Measurements from ENCODE around the gene HDGFL3.

DNA sequence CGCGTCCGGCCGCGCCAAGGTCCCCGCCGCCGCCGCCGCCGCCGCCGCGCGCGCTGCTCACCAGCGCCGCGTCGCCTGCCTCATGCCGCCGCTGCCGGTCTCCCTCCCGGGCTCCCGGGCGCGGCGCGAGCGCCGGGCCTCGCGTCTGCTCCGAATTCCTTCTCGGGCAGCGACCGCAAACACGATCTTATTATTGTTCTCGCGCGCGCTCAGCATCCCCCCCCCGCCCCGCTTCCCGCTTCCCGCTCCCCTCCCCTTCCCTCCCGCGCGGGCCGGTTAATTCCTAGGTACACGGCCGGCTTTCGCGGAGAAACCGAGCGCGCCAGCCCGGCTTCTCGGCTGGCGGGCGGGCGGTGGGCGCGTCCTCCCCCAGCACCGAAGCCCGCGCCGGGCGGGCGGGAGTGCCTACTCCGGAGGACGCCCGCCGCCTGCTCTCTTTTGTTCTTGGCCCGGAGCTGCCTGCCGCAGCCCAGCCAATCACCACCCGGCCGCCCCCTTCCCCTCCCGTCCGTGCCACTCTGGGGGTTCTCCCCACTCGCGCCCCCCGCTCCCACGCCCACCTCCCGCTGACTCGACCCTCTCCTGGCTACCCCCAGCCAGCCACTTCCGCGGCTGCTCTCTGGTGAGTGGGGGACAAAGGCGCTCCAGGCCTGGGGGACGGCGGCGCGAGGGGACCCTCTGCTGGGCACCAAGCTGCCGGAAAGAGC, at the start of gene HDGFL3:
- no peak; the same call in 1 of the 2 replicates for TF ChIP-seq TAF1 (IDR thresholded peaks at IDR 0.05; ENCODE audit: low read depth)
- TF ChIP-seq CEBPB (IDR thresholded peaks at IDR 0.05) = no peak
- no peak for TF ChIP-seq RAD21 (IDR thresholded peaks at IDR 0.05; ENCODE audit: low read depth)
- TF ChIP-seq REST (IDR thresholded peaks at IDR 0.05; ENCODE audit: low read depth) = no peak
- TF ChIP-seq, protein P1, sequence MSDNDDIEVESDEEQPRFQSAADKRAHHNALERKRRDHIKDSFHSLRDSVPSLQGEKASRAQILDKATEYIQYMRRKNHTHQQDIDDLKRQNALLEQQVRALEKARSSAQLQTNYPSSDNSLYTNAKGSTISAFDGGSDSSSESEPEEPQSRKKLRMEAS (IDR thresholded peaks at IDR 0.05) = 0 out of 2 replicates have a peak, but pooled peaks have one; percentile 13
- no peak for TF ChIP-seq EP300 (IDR thresholded peaks at IDR 0.05; ENCODE audit: borderline replicate concordance)
- peak; percentile 16; the same call in 1 of the 2 replicates for TF ChIP-seq TCF12 (IDR thresholded peaks at IDR 0.05; ENCODE audit: low read depth)
